Caco-2 (cell line): ENCODE results near the gene CYP1A2. TPM values are rescaled to one million over a fixed set of nuclear protein-coding genes. Genes with fewer than 3 reads are reported as not detected.

Experiments used
- BruUV-seq: library from RNA; stranded (reverse); fragments of 400-500 nt; replicated peaks from 2 replicates; lab custom pipeline; 2021; lab: Mats Ljungman, UMichigan
- CTCF ChIA-PET: fragments of 300-600 bp; sonication (Branson Sonifier 250); formaldehyde crosslinking; loops from one replicate; lab custom pipeline; 2022; ENCODE audit warnings: antibody characterized with exemption; lab: Charles Lee
- POLR2A ChIA-PET: fragments of 300-600 bp; sonication (Branson Sonifier 250); formaldehyde crosslinking; loops from one replicate; lab custom pipeline; 2022; ENCODE audit warnings: antibody characterized with exemption; lab: Charles Lee
- DNase-seq, 2 experiments: peaks; one replicate each; pipeline versions ENCODE4 v3.0.0 to v3.0.0-alpha.2; 2020 to 2022
- H3K27me3 ChIP-seq: replicated peaks from 2 replicates; pipeline ENCODE4 v1.6.0; 2011; ENCODE audit warnings: low read length; ENCODE audit not compliant: control insufficient read depth, insufficient read depth
- H3K36me3 ChIP-seq: 2 replicates; pipeline ENCODE4 v1.5.1; 2011; ENCODE audit warnings: low read length; ENCODE audit not compliant: control insufficient read depth, insufficient read depth
- H3K4me1 ChIP-seq: fragments of 250-450 bp; sonication (Bioruptor Pico); 2 replicates; pipeline ENCODE4 v1.5.1; 2020; ENCODE audit warnings: mild to moderate bottlenecking
- H3K4me3 ChIP-seq: 2 replicates; pipeline ENCODE4 v1.5.1; 2011; ENCODE audit warnings: low read depth, mild to moderate bottlenecking, control low read depth, low read length
- H3K9me3 ChIP-seq: fragments of 250-450 bp; sonication (Bioruptor Pico); 2 replicates; pipeline ENCODE4 v1.5.1; 2020; ENCODE audit warnings: mild to moderate bottlenecking, moderate library complexity
- H3K27ac Mint-ChIP-seq: one replicate; pipeline ENCODE4 v1.8.0; 2022; ENCODE audit warnings: mixed read lengths; ENCODE audit not compliant: unreplicated experiment
- H3K27me3 Mint-ChIP-seq: one replicate; pipeline ENCODE4 v1.8.0; 2022; ENCODE audit warnings: mixed read lengths; ENCODE audit not compliant: insufficient read depth, unreplicated experiment
- H3K36me3 Mint-ChIP-seq: one replicate; pipeline ENCODE4 v1.8.0; 2022; ENCODE audit warnings: mild to moderate bottlenecking, mixed read lengths; ENCODE audit not compliant: insufficient read depth, unreplicated experiment
- H3K4me1 Mint-ChIP-seq: one replicate; pipeline ENCODE4 v1.8.0; 2022; ENCODE audit warnings: low read depth, mixed read lengths; ENCODE audit not compliant: unreplicated experiment
- H3K4me3 Mint-ChIP-seq: one replicate; pipeline ENCODE4 v1.8.0; 2022; ENCODE audit warnings: mild to moderate bottlenecking, moderate library complexity, mixed read lengths; ENCODE audit not compliant: unreplicated experiment
- H3K9me3 Mint-ChIP-seq: one replicate; pipeline ENCODE4 v1.8.0; 2022; ENCODE audit warnings: mixed read lengths; ENCODE audit not compliant: unreplicated experiment
- intact Hi-C: fragments of 100-400 bp; cut with micrococcal nuclease; formaldehyde crosslinking; loops from one replicate; pipeline ENCODE4 v1.10.0; 2022; ENCODE audit not compliant: unreplicated experiment
- total RNA-seq: library from RNA; stranded (reverse); gene quantifications from 2 replicates; pipeline ENCODE4 v1.2.3, GENCODE V29; 2022
- TF ChIP-seq, protein P1 (sequence below), 2 experiments: fragments of 200-600 bp in 1 of 2; IDR thresholded peaks; 1 replicate in 1 of 2; 2 replicates in 1 of 2; pipeline versions ENCODE4 v1.5.1 to v1.8.0; 2011 to 2022; ENCODE audit warnings: antibody characterized with exemption in 1 of 2, control low read depth in 1 of 2, inconsistent platforms in 1 of 2, low read depth in 1 of 2, low read length in 1 of 2, mild to moderate bottlenecking in 1 of 2, moderate library complexity in 1 of 2; ENCODE audit not compliant: insufficient read depth in 1 of 2, severe bottlenecking in 1 of 2, unreplicated experiment in 1 of 2

The CYP1A2 gene
- total RNA-seq, 1 experiment from 2014 or later, result not detected

GRCh38 chr15:74752011-74752410 lies 3.4 kb downstream of the CYP1A2 start:
- Histone ChIP-seq H3K4me3 (no peak overlapping the region), H3K9me3 (no peaks in the 10 kb centered on the region), H3K27me3 (no peaks in the 10 kb centered on the region), H3K36me3 (no peaks in the 10 kb centered on the region), H3K4me1 (no peaks in the 10 kb centered on the region; the same call in 1 of the 2 replicates)
- H3K27me3 Mint-ChIP-seq, result no peaks in the 10 kb centered on the region
- DNase-seq, result no peak
- BruUV-seq, result no TSS peak
- POLR2A ChIA-PET, result no interaction called here
- H3K4me1 Mint-ChIP-seq, result no peaks in the 10 kb centered on the region
- TF ChIP-seq, protein P1, sequence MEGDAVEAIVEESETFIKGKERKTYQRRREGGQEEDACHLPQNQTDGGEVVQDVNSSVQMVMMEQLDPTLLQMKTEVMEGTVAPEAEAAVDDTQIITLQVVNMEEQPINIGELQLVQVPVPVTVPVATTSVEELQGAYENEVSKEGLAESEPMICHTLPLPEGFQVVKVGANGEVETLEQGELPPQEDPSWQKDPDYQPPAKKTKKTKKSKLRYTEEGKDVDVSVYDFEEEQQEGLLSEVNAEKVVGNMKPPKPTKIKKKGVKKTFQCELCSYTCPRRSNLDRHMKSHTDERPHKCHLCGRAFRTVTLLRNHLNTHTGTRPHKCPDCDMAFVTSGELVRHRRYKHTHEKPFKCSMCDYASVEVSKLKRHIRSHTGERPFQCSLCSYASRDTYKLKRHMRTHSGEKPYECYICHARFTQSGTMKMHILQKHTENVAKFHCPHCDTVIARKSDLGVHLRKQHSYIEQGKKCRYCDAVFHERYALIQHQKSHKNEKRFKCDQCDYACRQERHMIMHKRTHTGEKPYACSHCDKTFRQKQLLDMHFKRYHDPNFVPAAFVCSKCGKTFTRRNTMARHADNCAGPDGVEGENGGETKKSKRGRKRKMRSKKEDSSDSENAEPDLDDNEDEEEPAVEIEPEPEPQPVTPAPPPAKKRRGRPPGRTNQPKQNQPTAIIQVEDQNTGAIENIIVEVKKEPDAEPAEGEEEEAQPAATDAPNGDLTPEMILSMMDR (IDR thresholded peaks at IDR 0.05; ENCODE audit: insufficient read depth in 1 of 2, low read depth in 1 of 2, low read length in 1 of 2, severe bottlenecking in 1 of 2, unreplicated experiment in 1 of 2), result no peak
- no peaks in the 10 kb centered on the region for H3K9me3 Mint-ChIP-seq
- no peak overlapping the region for H3K27ac Mint-ChIP-seq
- no peak overlapping the region for H3K4me3 Mint-ChIP-seq
- CTCF ChIA-PET, result interaction anchor here (1.1 kb wide), 1 partner anchor 17 kb away, joined by 3 read pairs; no protein-coding TSS in a partner anchor
- H3K36me3 Mint-ChIP-seq, result no peaks in the 10 kb centered on the region
- intact Hi-C loops, result no loop called here

DNA sequence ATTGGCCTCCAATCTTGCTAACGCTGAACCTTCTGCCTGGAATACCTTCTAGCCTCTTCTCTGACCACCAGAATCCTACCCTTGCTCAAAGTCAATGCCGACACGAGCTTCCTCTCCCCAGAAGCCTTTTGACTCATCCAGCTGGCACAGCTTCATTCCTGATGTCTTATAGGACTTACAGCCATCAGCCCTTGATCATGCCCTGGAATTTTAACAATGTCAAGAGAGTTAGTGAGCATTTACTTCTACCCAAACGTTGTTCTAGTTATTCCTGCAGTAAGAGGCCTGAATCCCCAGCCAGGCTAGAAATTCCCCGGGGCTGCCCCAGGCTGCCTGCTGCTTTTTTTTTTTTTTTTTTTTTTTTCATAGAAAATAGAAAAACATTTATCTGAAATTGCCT lies 3.9 kb downstream of the CYP1A2 start:
- H3K9me3 Mint-ChIP-seq, result no peaks in the 10 kb centered on the region
- H3K27ac Mint-ChIP-seq, result no peak overlapping the region
- intact Hi-C loops, result no loop called here
- Histone ChIP-seq H3K4me1 (no peaks in the 10 kb centered on the region; the same call in 1 of the 2 replicates), H3K4me3 (no peak overlapping the region), H3K27me3 (no peaks in the 10 kb centered on the region), H3K9me3 (no peaks in the 10 kb centered on the region), H3K36me3 (no peaks in the 10 kb centered on the region)
- ChIA-PET POLR2A (no interaction called here), CTCF (interaction anchor here (1.1 kb wide), 1 partner anchor 16 kb away, joined by 3 read pairs; no protein-coding TSS in a partner anchor)
- no peaks in the 10 kb centered on the region for H3K27me3 Mint-ChIP-seq
- H3K4me3 Mint-ChIP-seq, result no peak overlapping the region
- H3K4me1 Mint-ChIP-seq, result no peaks in the 10 kb centered on the region
- BruUV-seq, result no TSS peak
- TF ChIP-seq, protein P1 (IDR thresholded peaks at IDR 0.05; ENCODE audit: insufficient read depth in 1 of 2, low read depth in 1 of 2, low read length in 1 of 2, severe bottlenecking in 1 of 2, unreplicated experiment in 1 of 2), result no peak
- no peak for DNase-seq
- H3K36me3 Mint-ChIP-seq, result no peaks in the 10 kb centered on the region

- H3K27me3 Mint-ChIP-seq, result no peaks in the 10 kb centered on the region
- H3K4me1 Mint-ChIP-seq, result no peaks in the 10 kb centered on the region
- no peak for DNase-seq
- Histone ChIP-seq H3K4me3 (no peak overlapping the region), H3K4me1 (no peaks in the 10 kb centered on the region; the same call in 1 of the 2 replicates), H3K9me3 (no peaks in the 10 kb centered on the region), H3K27me3 (no peaks in the 10 kb centered on the region), H3K36me3 (no peaks in the 10 kb centered on the region)
- no TSS peak for BruUV-seq
- ChIA-PET POLR2A (no interaction called here), CTCF (interaction anchor here (0.6 to 0.8 kb wide), 5 partner anchors 14 to 351 kb away, joined by 3 to 7 read pairs (median 5); no protein-coding TSS in a partner anchor)
- TF ChIP-seq, protein P1 (IDR thresholded peaks at IDR 0.05; ENCODE audit: insufficient read depth in 1 of 2, low read depth in 1 of 2, low read length in 1 of 2, severe bottlenecking in 1 of 2, unreplicated experiment in 1 of 2), result no peak
- intact Hi-C loops, result no loop called here
- no peak overlapping the region for H3K4me3 Mint-ChIP-seq
- no peaks in the 10 kb centered on the region for H3K9me3 Mint-ChIP-seq
- no peaks in the 10 kb centered on the region for H3K36me3 Mint-ChIP-seq
- no peak overlapping the region for H3K27ac Mint-ChIP-seq
Observed at GRCh38 chr15:74754593-74755215, 6.1 kb downstream of the CYP1A2 start.
